Smooth muscle cell (in vitro differentiated cells): ENCODE results near the gene OR2H1. TPM values are rescaled to one million over a fixed set of nuclear protein-coding genes. Genes with fewer than 3 reads are reported as not detected.

Experiments
- DNase-seq: peaks from one replicate; lab custom pipeline; 2025; ENCODE audit not compliant: unreplicated experiment; lab: John Stamatoyannopoulos, UW
- H2AFZ ChIP-seq: fragments of 200-600 bp; sonication (generic); 2 replicates; pipeline ENCODE4 v1.6.0; 2016; ENCODE audit warnings: antibody characterized with exemption, low read depth, mild to moderate bottlenecking
- H3F3A ChIP-seq: fragments of 200-600 bp; sonication (generic); 2 replicates; pipeline ENCODE4 v1.6.0; 2017; ENCODE audit warnings: antibody characterized with exemption, low read depth
- H3K27ac ChIP-seq: fragments of 200-600 bp; sonication (generic); 2 replicates; pipeline ENCODE4 v1.5.1; 2016; ENCODE audit warnings: low read depth, mild to moderate bottlenecking
- H3K27me3 ChIP-seq: fragments of 200-600 bp; sonication (generic); 2 replicates; pipeline ENCODE4 v1.6.1; 2016; ENCODE audit warnings: low read depth, mild to moderate bottlenecking
- H3K36me3 ChIP-seq: fragments of 200-600 bp; sonication (generic); 2 replicates; pipeline ENCODE4 v1.5.1; 2016; ENCODE audit warnings: low read depth
- H3K4me1 ChIP-seq: fragments of 200-600 bp; sonication (generic); 2 replicates; pipeline ENCODE4 v1.5.1; 2016; ENCODE audit warnings: low read depth
- H3K4me2 ChIP-seq: fragments of 200-600 bp; sonication (generic); 2 replicates; pipeline ENCODE4 v1.6.0; 2016; ENCODE audit warnings: mild to moderate bottlenecking
- H3K4me3 ChIP-seq: fragments of 200-600 bp; sonication (generic); 2 replicates; pipeline ENCODE4 v1.5.1; 2016; ENCODE audit warnings: mild to moderate bottlenecking
- H3K79me2 ChIP-seq: fragments of 200-600 bp; sonication (generic); 2 replicates; pipeline ENCODE4 v1.6.0; 2016; ENCODE audit warnings: low read depth, mild to moderate bottlenecking
- H3K9ac ChIP-seq: fragments of 200-600 bp; sonication (generic); 2 replicates; pipeline ENCODE4 v1.6.0; 2016; ENCODE audit warnings: low read depth
- H3K9me3 ChIP-seq: fragments of 200-600 bp; sonication (generic); replicated peaks from 2 replicates; pipeline ENCODE4 v1.5.1; 2016; ENCODE audit warnings: low read depth
- H4K20me1 ChIP-seq: fragments of 200-600 bp; sonication (generic); 2 replicates; pipeline ENCODE4 v1.6.0; 2016; ENCODE audit warnings: low read depth
- CTCF ChIP-seq: fragments of 200-600 bp; sonication (generic); IDR thresholded peaks from 2 replicates; pipeline ENCODE4 v1.5.1; 2017; ENCODE audit warnings: borderline replicate concordance, mild to moderate bottlenecking, antibody characterized with exemption; ENCODE audit not compliant: insufficient read depth, poor library complexity, severe bottlenecking
- WGBS: methylation state at CpG from one replicate; pipeline ENCODE4 v1.1.7; 2016; ENCODE audit warnings: low lambda C conversion rate; 5-methylcytosine and 5-hydroxymethylcytosine counted together
- polyA plus RNA-seq: library from polyadenylated mRNA; unstranded; fragments of >200 nt; fragmentation: Nextera tagmentation; extraction: Ambion mirVana; gene quantifications from 2 replicates; pipeline ENCODE4 v1.2.1, GENCODE V29; 2016
- total RNA-seq: library from RNA; depleted of rRNA; stranded (reverse); fragments of >200 nt; gene quantifications from 2 replicates; pipeline ENCODE4 v1.2.3, GENCODE V29; 2014

The OR2H1 gene
- total and polyA plus RNA-seq, 2 experiments from 2014 or later, result not detected

GRCh38 chr6:29496961-29497360 lies 40.0 kb downstream of the OR2H1 start:
- H3K9me3 ChIP-seq, result no peaks in the 10 kb centered on the region
- no peaks in the 10 kb centered on the region for H3K36me3 ChIP-seq
- no peaks in the 10 kb centered on the region for H4K20me1 ChIP-seq
- no peak for TF ChIP-seq CTCF
- H3K9ac ChIP-seq, result no peak overlapping the region
- H3K27ac ChIP-seq, result no peak overlapping the region
- no peak overlapping the region for H3K4me3 ChIP-seq
- no peak overlapping the region for H3K4me2 ChIP-seq
- WGBS, result 94% methylated on average over 4 of the region's 4 CpGs
- H3K4me1 ChIP-seq, result no peaks in the 10 kb centered on the region
- no peaks in the 10 kb centered on the region for H3F3A ChIP-seq
- no peak for DNase-seq
- H3K27me3 ChIP-seq, result no peaks in the 10 kb centered on the region
- no peaks in the 10 kb centered on the region for H3K79me2 ChIP-seq
- no peak overlapping the region for H2AFZ ChIP-seq

DNA sequence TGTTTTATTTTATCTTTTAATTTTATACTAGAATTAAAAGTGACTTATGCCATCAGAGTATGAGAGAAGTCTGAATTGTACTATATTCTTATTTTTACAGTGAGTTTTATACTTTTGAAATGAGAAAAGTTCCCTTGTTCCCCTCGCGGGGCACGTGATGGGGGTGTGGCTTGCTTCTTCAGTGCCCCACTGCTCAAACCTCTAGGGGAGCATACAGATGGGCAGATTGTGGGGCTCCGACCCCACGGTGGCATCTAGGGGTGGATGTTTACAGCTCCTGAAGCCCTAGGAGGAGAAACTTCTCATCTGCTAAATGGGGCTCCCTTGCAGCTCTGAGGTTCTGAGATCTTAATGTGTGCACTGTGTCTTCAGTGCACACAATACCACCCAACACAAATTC lies 42.7 kb downstream of the OR2H1 start:
- TF ChIP-seq CTCF, result no peak
- H3K4me2 ChIP-seq, result no peak overlapping the region
- WGBS, result 90% methylated on average over 5 of the region's 5 CpGs

DNA sequence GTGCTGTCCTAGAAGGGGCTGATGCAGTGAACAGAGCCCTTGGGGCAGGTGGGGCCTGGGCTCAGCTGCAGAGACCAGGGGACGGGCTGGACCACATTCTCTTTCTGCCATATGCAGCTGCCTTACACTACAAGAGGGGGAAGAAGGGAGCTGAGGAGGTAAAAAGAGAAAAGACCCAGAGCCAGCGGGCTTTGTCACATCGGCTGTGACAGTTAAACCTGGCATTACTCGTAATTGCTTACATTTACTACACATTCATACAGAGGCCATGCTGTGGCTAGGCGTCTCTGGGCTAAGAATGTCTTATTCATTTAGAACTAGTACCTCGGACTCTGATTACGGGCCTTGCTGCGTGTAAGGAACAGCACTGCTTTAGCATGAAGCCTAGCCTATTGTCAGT lies 43.6 kb downstream of the OR2H1 start:
- Histone ChIP-seq H2AFZ (no peak overlapping the region), H3K79me2 (no peaks in the 10 kb centered on the region), H3K9ac (no peak overlapping the region), H3K27me3 (no peaks in the 10 kb centered on the region), H3K4me3 (no peak overlapping the region), H3K9me3 (no peaks in the 10 kb centered on the region), H4K20me1 (no peaks in the 10 kb centered on the region), H3K27ac (no peak overlapping the region), H3K4me1 (no peaks in the 10 kb centered on the region), H3K36me3 (no peaks in the 10 kb centered on the region), H3K4me2 (no peak overlapping the region), H3F3A (no peaks in the 10 kb centered on the region)
- DNase-seq, result no peak
- 82% methylated on average over 8 of the region's 8 CpGs for WGBS
- no peak for TF ChIP-seq CTCF

More for the DNA sequence above, 42.7 kb downstream of the OR2H1 start:
- Histone ChIP-seq H3K9me3 (no peaks in the 10 kb centered on the region), H3K27ac (no peak overlapping the region), H3K9ac (no peak overlapping the region), H4K20me1 (no peaks in the 10 kb centered on the region), H3K4me1 (no peaks in the 10 kb centered on the region), H3K27me3 (no peaks in the 10 kb centered on the region), H3K36me3 (no peaks in the 10 kb centered on the region), H3F3A (no peaks in the 10 kb centered on the region), H2AFZ (no peak overlapping the region), H3K4me3 (no peak overlapping the region), H3K79me2 (no peaks in the 10 kb centered on the region)
- no peak for DNase-seq

DNA sequence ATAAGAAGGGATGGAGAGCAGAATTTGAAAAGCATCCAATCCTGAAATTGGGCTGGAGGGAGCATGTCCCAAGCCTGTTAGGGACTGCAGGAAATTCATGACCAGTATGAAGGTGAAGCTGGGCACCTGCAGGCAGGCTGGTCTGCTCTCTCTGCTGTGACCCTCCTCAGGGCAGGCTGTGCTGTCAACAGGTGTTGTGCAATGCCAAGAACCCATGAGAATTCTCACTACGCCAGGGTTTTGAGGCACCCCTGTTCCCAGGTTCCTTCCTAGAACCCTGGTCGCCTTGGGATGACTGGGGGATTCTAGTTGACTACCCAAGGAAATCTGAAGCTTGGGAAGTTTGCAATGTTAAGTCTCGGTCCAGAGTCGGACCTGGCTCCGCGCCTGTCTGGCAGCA lies 44.2 kb downstream of the OR2H1 start:
- H3K4me3 ChIP-seq, result no peak overlapping the region
- no peak overlapping the region for H2AFZ ChIP-seq
- no peaks in the 10 kb centered on the region for H4K20me1 ChIP-seq
- H3K4me2 ChIP-seq, result no peak overlapping the region
- no peaks in the 10 kb centered on the region for H3K4me1 ChIP-seq
- no peak overlapping the region for H3K9ac ChIP-seq
- WGBS, result 88% methylated on average over 6 of the region's 6 CpGs
- no peaks in the 10 kb centered on the region for H3K36me3 ChIP-seq
- TF ChIP-seq CTCF, result no peak
- H3K79me2 ChIP-seq, result no peaks in the 10 kb centered on the region
- no peaks in the 10 kb centered on the region for H3K9me3 ChIP-seq
- no peaks in the 10 kb centered on the region for H3K27me3 ChIP-seq
- H3K27ac ChIP-seq, result no peak overlapping the region
- H3F3A ChIP-seq, result no peaks in the 10 kb centered on the region
- DNase-seq, result no peak
